Lower lobe of right lung (tissue), 2 donors: ENCODE data around the gene PCSK6. TPM values are rescaled to one million over a fixed set of nuclear protein-coding genes. Genes with fewer than 3 reads are reported as not detected.

ENCODE experiments used
- ATAC-seq, 2 donors: fragments of 200-7000 bp; cut with Tn5 transposase; one replicate each; pipeline ENCODE4 v1.9.1; 2020 to 2022; ENCODE audit warnings: mild to moderate bottlenecking in 2 of 2, moderate library complexity in 2 of 2
- DNase-seq: peaks from one replicate; pipeline ENCODE4 v3.0.0-alpha.2; 2020
- H3K27ac ChIP-seq: fragments of 200-600 bp; one replicate; pipeline ENCODE4 v1.8.0; 2022
- H3K27me3 ChIP-seq: fragments of 200-600 bp; one replicate; pipeline ENCODE4 v1.8.0; 2022; ENCODE audit warnings: low read depth
- H3K36me3 ChIP-seq: fragments of 200-600 bp; one replicate; pipeline ENCODE4 v1.8.0; 2022; ENCODE audit warnings: mild to moderate bottlenecking
- H3K4me1 ChIP-seq: fragments of 200-600 bp; one replicate; pipeline ENCODE4 v1.8.0; 2022
- H3K4me3 ChIP-seq: fragments of 200-600 bp; one replicate; pipeline ENCODE4 v1.8.0; 2022; ENCODE audit warnings: mild to moderate bottlenecking
- H3K9me3 ChIP-seq: fragments of 200-600 bp; one replicate; pipeline ENCODE4 v1.8.0; 2022
- CTCF ChIP-seq: fragments of 200-600 bp; IDR thresholded peaks from one replicate; pipeline ENCODE4 v1.8.0; 2022; ENCODE audit warnings: antibody characterized with exemption, mild to moderate bottlenecking
- intact Hi-C: fragments of 100-400 bp; cut with DNase I; formaldehyde crosslinking; loops from one replicate; pipeline ENCODE4 v1.11.0; 2022
- total RNA-seq: library from RNA; stranded (reverse); fragmentation: NEBNext Ultra II Directional; extraction: Animal tissue kit (Norgen Biotek cat#: 25700); gene quantifications from one replicate; pipeline ENCODE4 v1.2.1, GENCODE V29; 2021
- donor health status: DM: no; HTN: yes; CAD: no; lungs with severe emphysema.

The PCSK6 gene
- total RNA-seq, 1 donor from 2014 or later, result 12.3 TPM

DNA sequence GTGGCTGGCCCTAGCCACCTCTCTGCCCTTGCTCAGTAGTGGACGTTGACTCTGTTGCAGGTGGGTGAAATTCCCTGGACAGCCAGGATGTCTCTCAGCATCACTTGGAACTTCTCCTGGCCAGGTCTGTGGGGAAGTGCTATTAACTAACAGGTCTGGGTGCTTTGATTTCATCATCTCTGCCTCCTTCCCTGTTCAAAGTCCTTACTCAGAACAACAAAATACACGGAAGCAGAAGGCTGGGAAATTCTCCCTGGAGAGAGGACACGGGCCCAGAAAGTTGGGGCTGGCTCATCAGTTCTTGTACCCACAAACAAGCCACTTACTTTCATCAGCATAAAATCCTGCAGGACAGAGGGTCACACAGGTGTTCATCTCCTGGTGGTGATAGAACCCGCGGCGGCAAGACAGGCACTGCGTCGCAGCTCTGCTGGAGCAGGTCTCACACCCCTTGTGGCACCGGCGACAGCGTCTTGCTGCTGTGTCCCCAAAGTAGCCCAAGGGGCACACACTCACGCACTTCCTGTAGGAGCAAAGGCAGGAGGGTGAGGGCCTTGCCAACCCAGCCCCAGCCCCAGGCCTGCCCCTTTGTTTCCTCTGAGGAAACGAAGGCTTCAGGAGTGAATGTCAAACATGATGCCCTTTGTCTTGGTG lies 164.9 kb downstream of the PCSK6 start:
- H3K27ac ChIP-seq, result no peak overlapping the region
- DNase-seq (no peak), ATAC-seq (no peak)
- H3K27me3 ChIP-seq, result no peaks in the 10 kb centered on the region
- intact Hi-C loops, result no loop called here
- H3K9me3 ChIP-seq, result no peaks in the 10 kb centered on the region
- TF ChIP-seq CTCF, result no peak
- no peaks in the 10 kb centered on the region for H3K36me3 ChIP-seq
- H3K4me1 ChIP-seq, result no peaks in the 10 kb centered on the region
- H3K4me3 ChIP-seq, result no peak overlapping the region

GRCh38 chr15:101323793-101324523 lies 165.5 kb downstream of the PCSK6 start:
- DNase-seq (no peak), ATAC-seq (no peak)
- no peak overlapping the region for H3K27ac ChIP-seq
- H3K4me3 ChIP-seq, result no peak overlapping the region
- TF ChIP-seq CTCF, result no peak
- intact Hi-C loops, result no loop called here
- no peaks in the 10 kb centered on the region for H3K4me1 ChIP-seq
- no peaks in the 10 kb centered on the region for H3K9me3 ChIP-seq
- H3K36me3 ChIP-seq, result no peaks in the 10 kb centered on the region
- no peaks in the 10 kb centered on the region for H3K27me3 ChIP-seq

DNA sequence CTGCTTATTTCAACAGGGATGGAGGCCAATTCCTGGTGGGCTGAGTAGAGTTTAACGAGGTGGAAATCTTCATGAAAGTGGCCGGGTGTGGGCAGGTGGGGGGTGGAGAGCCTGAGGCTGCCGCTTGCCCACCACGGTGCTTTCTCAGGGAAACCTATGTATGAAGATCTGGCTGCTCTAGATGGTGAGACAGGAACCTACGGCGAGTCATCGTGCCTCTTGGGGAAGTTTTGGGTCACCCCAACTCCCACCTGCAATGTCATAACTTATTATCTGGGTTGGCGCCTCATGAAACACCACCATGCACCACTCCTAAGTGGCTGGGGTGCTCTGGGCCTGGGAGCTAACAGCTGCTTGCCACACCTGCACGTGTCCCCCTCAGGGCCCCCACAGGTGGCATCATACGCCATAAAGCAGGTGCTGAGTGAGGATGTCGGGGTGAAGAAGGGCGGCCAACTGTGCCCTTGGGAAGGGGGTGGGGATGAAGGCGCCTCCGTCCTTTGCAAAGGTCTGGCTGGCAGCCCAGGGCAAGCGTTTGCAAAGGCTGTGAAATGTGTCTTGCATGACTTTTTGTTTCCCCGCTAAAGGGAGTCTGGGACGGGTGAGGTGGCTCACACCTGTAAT lies 166.5 kb downstream of the PCSK6 start:
- DNase-seq (no peak), ATAC-seq (no peak)
- intact Hi-C loops, result no loop called here
- Histone ChIP-seq H3K27me3 (no peaks in the 10 kb centered on the region), H3K36me3 (no peaks in the 10 kb centered on the region), H3K4me3 (no peak overlapping the region), H3K4me1 (no peaks in the 10 kb centered on the region), H3K27ac (no peak overlapping the region), H3K9me3 (no peaks in the 10 kb centered on the region)
- no peak for TF ChIP-seq CTCF

DNA sequence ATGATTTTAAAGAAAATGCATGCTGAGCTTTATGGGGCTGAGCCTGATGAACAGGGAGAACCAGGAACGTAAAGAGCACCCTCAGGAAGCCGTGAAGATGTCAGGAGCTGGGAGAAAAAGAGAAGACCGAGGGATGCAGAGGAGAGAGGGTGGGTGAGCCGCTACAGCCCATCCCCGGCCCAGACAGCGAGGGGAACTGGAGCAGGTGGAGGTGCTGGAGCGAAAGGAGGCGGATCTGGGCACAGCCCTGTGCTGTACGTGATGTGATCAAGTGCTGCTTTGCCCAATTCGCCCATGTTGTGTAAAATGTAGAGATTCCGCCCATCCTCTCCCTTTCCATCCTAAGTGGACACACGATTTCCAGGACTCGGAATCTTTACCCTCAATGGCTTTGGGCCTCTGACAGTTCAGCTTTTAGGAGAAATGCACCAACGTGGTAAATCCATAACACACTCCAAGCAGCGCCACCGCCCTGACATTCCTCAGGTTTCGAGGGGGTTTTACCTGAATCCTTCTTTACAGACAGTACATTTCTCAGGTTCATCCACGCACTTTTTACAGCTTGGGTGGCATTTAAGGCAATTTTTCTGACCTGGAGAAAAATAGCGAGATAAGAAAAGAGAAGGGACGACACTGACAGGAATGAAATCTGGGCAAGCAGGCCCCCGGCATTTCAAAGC lies 167.4 kb downstream of the PCSK6 start:
- no peak overlapping the region for H3K27ac ChIP-seq
- ATAC-seq (no peak), DNase-seq (no peak)
- H3K27me3 ChIP-seq, result no peaks in the 10 kb centered on the region
- no peaks in the 10 kb centered on the region for H3K4me1 ChIP-seq
- no peak overlapping the region for H3K4me3 ChIP-seq
- H3K36me3 ChIP-seq, result no peaks in the 10 kb centered on the region
- no peaks in the 10 kb centered on the region for H3K9me3 ChIP-seq
- intact Hi-C loops, result no loop called here
- no peak for TF ChIP-seq CTCF

DNA sequence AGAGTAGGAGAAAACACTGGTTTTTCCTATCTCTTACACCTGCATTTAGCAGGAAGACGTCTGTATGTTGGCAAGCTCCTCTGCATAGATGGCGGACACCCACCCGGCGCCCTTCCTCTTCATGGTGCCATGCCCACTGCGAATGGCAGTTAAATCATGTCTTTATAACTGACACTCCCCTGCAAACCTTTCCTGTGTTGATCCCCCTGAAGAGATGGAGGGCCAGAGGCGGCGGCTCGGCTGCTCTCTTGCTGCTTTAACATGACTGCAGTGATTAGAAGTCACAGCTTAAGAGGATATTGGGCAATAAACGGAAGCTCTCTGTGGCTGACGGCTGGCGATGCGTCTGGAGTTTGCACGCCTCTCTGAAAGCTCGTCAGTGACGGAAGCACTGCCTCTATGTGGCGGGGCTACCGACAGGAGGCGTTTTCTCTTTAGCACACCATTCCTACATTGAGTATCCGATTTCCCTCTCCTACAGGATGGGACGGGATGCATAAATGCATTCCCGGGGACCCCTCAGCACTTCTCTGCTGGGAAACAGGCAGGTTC lies 168.9 kb downstream of the PCSK6 start:
- Histone ChIP-seq H3K36me3 (no peaks in the 10 kb centered on the region), H3K27me3 (no peaks in the 10 kb centered on the region), H3K4me1 (no peaks in the 10 kb centered on the region), H3K27ac (no peak overlapping the region), H3K4me3 (peak overlapping the region; percentile 15), H3K9me3 (no peaks in the 10 kb centered on the region)
- ATAC-seq, result peak; percentile 90
- peak; percentile 84 for DNase-seq
- TF ChIP-seq CTCF, result peak; percentile 48
- intact Hi-C loops, result no loop called here
